Measurements from ENCODE around the gene CXCL8.

GRCh38 chr4:73709451-73710033 is 30.8 kb upstream of the CXCL8 start:
- TF ChIP-seq CTCF (IDR thresholded peaks at IDR 0.05 in 8 of 11, conservative IDR thresholded peaks at IDR 0.05 in 3 of 11) (no peak), POLR2A (IDR thresholded peaks at IDR 0.05) (no peak)

Measured in spleen (tissue), 7 donors.